Activated gamma-delta T cell (primary cell): ENCODE data around the gene CNKSR2.
"Not testable (repeated sequence)": the region's sequence is repeated elsewhere in the genome, so short reads cannot be mapped to it uniquely, and the experiment has no call there.

Experiments used
- DNase-seq: peaks from one replicate; lab custom pipeline; 2025; lab: John Stamatoyannopoulos, UW

CNKSR2 gene

DNA sequence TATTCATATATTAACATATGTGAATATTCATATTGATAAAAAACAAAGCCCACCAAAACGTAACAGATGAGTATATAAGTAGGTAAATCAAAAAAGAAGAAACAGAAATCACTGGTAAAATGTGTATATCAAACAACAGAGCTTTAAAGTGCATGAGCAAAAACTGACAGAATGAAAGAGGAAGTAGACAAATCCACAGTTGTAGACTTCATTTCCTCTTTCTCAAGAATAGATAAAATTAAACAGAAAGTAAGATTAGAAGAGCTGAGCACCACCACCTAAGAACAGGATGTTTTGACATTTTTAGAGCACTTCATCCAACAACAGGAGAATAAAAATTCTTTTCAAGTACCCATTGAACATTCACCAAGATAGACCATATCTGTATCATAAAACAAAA is 64.6 kb downstream of the CNKSR2 start:
- DNase-seq: no peak

DNA sequence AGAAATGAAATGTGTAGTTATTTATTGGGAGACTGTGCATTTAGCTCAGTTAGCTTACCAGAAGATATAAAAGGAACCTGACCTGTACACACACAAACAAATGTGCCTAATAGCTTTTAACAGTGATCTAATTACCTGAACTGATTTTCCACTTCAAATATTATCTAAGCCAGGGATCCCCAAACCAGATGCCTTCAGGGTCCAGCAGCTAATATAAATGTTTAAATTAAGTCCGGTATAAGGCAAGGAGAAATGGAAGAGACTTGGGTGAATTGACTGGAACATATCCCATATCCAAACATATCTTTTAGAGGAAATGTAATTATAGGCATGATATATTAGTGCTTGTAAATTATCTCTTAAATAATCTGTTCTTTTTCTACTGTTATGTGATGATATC is 66.7 kb downstream of the CNKSR2 start:
- DNase-seq: no peak

DNA sequence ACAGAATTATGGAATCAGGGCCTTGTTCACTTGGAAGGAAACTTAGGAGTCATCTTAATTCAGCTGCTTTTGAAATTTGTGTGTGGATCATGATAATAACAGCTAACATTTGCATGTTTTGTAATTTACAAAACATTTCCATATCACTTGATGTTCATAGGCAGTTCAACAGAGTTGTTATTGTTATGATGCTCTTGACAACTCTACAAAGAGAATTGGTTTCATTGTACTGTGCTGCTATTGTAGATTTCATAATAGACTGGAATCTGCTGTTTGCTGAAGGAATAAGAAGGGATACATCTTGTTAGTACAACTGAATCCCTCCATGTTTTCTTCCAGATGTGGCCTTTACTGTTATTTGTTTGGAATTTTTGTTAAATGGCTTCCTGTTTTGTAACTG is 83.5 kb downstream of the CNKSR2 start:
- DNase-seq: no peak

DNA sequence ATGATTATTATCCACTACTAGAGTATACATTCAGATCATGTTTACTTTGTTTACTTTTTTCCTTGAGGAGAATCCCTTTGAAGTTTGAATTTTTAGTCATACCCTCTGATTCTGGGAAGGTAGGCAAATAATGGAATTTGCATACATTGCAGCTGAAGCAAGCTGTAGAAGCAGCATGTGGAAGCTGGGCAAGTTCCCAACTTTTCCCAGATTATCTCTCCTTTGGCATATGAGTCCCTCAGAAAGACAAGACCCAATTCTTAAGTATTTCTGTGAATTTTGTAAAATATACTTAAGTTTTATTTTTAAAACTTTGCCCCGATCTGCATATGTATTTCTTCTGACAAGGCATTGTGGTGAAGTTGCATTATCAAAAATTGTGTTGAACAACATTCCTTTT is 94.9 kb downstream of the CNKSR2 start:
- no peak for DNase-seq

DNA sequence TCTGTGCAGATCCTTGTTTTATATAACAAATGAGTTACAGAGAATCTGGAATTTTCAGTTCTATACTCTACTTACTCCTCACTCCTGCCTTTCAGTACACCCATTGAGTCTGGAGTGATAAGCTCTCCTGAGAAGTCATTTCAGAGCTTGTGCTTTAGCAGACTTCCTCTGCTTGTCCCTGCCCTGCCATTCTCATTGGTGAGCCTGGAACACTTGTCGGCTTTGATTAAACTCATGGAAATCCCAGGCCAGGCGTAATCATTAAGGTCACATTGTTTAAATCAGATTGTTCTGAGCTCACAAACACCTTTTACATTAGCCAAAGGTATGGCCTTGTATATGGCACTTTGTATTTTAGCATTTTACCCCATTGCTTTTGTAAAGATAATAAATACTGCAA is 102.7 kb downstream of the CNKSR2 start:
- DNase-seq: no peak

DNA sequence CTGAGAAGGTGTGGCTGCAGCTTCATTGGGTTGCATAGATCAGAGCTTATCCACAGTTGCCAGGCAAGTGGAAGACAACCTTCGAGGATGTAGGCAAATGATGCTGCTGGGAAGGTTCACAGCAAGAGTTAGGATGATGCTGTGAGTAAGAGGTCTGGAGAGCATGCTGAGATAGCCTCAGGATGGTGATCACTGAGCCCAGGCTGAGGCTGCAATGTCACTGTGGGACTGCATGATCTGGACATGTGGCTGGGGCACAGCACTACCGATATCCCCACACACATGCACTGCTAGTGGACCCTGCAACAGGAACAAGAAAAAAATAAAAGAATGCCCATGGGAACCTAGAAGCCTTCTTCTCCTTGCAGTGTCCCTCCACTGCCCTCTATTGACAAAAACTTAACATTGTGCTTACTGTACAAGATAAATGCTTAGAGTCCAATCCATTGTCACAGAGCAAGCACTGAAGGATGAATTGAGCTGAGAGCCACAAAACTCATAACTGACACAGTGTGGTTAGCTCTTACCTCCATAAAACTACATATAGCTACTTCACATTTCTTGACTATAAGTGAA is 105.6 kb downstream of the CNKSR2 start:
- no peak for DNase-seq

DNA sequence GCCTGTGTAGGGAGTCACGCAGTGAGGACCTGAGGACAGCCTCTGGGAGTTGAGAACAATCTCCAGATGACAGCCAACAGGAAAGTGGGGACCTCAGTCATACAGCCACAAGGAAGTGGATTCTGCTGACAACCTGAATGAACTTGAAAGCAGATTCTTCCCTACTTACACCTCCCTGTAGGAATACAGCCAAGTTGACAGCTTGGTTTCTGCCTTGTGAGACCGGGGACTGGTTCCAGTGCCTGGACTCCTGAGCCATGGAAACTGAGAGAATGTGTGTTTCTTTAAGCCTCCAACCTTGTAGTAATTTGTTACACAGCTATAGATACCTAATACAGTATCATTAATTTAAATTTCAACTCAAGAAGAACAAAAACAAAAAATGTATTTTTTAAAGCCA is 107.5 kb downstream of the CNKSR2 start:
- no peak for DNase-seq

DNA sequence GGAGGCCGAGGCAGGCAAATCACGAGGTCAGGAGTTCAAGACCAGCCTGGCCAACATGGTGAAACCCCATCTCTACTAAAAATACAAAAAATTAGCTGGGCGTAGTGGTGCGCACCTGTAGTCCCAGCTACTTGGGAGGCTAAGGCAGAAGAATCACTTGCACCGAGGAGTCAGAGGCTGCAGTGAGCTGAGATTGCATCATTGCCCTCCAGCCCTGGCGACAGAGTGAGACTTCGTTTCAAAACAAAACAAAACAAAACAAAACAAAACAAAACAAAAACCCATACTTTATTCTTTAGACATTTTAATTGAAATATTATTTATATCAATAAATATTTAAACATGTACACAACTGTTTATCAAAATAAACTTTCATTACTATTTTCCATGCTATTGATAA is 109.8 kb downstream of the CNKSR2 start:
- not testable (repeated sequence) for DNase-seq

DNA sequence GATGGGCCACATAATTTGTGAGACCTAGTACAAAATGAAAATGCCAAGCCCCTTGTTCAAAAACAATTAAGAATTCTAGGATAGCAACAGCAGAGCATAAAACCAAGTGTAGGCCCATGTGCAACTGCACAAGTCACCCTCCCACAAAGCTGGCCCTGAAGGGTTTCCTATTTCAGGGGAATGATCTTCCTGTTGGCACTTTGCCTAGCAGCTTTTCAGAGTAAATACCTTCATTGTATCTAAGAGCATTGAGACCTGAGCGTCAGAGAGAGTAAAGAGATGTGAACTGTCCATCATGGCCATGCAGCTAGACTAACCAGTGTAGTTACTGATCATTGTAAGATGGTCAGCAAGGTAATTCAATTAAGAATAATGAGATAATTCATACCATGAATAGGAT is 113.6 kb downstream of the CNKSR2 start:
- DNase-seq: no peak

DNA sequence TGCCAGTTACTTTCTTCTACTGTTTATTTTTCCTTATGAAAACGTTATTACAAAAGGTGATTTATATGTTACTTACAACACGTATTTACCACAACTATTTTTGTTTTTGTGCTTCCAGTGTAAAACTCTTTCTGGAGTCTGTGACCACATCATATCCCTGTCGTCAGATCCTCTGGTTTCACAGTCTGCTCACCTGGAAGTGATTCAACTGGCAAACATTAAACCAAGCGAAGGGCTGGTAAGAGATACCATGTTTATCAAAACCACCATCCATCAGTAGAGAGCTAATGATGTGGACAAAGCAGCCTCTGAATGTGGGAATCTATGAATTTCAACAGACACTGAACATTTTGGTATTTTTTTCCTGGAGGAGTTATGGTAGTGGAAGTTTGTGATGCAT is 116.1 kb downstream of the CNKSR2 start:
- DNase-seq: no peak

DNA sequence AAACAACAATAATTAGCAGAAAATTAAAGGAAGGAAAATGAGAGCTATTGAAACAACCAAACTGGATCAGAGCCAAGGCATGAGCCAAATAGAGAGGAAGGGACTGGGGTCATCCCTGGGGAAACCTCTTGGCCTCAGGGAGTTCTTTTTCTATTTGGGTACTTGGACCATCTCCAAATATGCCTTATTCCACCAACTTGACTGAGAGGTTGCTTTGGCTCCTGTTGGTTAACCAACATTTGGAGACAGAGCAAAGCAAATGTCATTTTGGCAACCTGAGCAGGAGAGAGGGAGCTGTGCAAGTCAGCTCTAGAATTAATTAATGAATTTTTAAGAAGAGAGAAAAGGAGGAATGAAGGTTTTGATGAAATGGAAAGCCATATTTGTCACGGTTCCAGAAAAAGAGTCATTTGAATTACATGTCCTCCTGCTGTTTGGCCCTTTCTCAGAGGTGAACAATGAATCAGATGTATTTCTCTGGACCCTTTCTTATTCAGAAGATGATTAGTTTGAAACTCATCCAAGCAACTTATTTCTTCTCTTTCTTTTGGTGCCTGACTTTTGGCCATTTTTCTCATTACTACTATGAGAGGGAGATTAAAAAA is 119.1 kb downstream of the CNKSR2 start:
- DNase-seq: no peak

DNA sequence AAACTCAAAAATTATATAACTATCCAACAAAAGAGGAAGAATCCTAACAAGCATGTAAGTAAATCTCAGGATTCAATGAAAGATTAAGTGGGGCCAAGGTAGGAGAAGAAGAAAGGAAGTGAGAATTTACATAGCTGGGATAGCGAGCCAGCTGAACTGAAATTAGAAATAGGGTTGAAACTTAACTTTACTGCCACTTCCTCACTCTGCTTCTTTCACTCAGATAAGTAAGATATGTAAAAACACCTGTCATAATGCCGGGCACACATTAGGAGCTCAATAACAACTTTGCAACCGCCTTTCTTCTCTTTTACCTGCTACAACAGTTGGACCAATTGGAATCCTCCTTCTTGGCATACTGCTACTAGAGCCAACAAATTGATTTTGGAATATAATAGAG is 129.4 kb downstream of the CNKSR2 start:
- DNase-seq: no peak

DNA sequence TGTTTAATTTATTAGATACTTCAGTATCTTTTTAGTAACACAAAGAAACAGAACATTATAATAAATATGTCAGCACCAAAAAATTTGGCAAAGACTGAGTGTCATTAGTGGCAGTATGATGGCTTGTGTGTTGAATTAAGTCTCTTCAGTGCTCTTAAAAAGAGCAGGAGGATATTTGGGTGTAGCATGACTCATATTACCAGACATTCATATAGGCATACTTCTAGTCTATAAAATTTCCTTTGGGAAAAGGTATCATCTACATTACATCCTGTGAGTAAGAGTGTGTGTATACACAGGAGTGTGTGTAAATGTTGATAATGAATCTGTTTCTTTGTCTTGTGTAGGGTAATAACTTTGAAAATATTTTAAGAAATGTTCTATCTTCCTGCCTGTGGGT is 135.7 kb downstream of the CNKSR2 start:
- DNase-seq: no peak

DNA sequence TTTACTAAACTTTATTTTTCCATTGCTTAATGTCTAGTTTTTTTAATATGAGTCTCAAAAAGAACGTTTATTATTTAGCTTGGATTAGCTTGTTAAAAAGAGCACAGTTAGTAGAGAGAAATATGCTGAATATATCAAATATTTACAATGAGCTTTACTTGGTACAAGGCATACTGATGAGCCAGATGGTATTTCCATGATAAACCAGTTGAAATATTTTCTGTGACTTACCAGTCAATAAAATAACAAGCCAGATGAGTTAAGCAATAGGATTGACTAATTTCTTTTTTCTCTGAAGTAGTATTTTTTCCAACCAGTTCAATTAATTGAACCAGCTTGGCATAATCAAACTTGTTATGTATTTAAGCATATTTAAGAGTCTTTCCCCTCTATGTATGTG is 149.8 kb downstream of the CNKSR2 start:
- no peak for DNase-seq

DNA sequence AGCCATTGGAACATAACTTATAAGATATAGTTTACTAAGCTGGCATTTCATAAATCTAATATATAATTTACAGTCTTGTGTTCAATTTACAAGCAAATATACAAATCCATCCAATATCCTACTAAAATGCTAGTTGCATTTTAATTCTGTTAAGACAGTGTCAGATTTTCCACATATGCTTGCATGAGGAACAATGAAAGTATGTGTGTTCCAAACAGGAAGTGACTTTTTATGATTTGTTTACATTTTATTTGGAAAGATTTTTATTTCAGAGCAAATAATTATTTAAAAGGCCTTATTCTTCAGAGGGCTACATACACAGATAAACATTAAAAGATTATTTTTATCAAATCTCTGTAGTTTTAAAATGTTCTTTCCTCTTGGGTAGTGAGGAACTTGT is 153.9 kb downstream of the CNKSR2 start:
- no peak for DNase-seq

DNA sequence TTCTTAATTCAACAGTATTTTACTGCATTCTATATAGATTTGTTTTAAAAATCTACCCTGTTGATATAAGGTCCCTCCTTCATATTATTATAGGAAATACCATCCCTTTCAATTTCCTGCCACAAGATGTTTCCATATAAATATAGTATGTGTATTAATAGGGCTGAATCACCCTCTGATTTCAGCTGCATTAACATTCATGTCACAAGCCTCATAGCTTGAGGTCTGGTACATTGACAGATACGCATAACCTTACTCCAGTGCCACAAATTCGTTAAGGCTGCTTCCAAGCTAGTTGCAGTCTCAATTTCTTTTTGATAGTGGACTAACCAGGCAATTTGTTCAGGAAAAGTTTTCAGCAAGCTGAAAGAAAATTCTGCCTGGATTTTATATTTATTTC is 155.6 kb downstream of the CNKSR2 start:
- DNase-seq: no peak

DNA sequence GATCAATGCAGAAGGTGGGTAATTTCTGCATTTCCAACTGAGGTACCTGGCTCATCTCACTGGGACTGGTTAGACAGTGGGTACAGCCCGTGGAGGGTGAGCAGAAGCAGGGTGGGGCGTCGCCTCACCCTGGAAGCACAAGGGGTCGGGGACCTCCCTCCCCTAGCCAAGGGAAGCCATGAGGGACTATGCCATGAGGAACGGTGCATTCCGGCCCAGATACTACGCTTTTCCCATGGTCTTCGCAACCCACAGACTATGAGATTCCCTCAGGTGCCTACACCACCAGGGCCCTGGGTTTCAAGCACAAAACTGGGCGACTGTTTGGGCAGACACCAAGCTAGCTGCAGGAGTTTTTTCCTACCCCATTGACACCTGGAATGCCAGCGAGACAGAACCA is 170.4 kb downstream of the CNKSR2 start:
- DNase-seq: not testable (repeated sequence)

DNA sequence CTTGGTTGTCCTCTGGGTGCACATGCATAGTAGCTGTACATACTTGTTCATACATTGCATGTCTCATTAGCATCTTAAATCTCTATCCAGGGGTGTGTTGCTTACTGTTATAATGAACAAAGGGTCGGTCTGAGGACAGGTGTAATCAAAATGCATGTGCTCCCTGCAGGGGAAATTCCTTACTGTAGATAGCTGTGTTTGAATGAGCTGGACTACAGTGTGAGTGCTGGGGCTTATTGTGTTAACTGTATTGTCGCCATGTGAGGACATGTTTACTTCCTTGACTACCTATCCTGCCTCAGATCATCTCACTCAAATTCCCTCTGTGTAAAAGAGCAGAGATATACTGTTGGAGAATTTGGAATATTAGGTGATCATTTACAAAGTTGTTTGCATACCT is 185.2 kb downstream of the CNKSR2 start:
- DNase-seq: no peak

DNA sequence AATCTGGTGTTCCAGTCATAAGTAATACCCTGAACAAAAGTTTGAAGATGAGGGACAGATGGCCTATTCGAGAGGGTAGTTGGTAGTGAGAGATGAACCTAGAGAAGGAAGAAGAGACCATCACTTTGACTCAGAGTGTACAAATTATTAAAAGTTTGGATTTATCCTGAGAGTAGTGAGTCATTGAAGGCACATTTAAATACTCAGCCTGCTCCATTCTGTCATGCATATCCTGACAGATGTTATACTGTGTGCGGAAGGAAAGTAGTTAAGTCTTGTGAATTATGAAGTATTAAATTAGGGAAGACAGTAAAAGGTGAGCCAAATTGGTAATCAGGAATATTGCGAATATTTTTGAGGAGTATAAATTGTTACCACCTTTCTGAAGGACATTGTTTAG is 190.8 kb downstream of the CNKSR2 start:
- DNase-seq: no peak

DNA sequence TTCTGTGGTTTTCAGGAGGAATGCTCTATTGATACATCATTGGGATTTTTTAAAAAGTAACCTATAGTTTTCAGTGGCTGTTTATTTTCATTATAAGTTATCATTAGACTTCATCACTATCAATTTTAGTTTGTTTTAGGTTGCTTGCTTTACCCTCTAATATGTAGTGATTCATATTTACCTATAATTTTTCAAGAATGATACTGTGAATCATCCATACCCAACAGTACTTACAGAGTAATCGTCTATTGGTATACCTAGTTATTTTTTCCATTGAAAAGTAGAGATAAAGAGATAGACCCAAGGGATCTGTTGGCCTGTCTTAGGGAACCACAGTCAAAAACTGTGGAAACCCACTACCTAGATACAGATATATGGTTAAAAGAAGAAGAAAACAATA is 200.6 kb downstream of the CNKSR2 start:
- DNase-seq: no peak

DNA sequence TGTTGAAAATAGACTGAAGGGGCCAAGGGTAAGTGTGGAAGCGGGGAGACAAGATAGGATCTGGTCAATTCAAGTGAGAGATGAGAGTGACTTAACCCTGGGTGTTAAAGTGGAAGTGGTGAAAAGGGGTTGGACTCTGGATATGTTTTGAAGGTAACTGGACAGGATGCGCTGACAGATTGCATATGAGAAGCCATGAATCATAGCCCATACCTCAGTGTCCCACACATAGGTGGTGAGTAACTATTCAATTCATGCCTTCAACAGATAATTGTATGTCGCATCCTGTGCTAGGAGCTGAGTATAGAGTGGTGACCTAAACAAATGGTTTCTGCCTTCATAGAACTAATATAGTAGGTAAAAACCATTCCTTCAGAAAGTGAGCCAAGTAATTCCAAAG is 207.3 kb downstream of the CNKSR2 start:
- DNase-seq: no peak

DNA sequence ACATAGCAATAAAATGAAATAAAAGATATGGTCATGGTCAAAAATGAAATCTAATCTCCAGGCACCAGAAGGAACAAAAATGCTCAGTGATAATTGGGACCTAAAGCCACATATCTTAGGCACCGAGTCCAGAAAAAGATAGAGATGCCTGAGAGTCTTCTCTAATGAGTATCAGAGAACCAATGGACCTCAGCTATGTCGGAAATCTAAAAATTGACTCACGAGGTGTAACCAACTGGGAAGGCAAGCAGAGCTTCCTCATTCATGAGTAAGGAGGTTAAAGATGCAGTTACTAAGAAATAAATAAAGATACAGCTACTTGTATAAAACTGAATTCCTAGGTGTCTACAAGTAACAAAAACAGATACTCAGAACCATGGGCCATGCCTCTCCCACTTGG is 211.8 kb downstream of the CNKSR2 start:
- DNase-seq: no peak

DNA sequence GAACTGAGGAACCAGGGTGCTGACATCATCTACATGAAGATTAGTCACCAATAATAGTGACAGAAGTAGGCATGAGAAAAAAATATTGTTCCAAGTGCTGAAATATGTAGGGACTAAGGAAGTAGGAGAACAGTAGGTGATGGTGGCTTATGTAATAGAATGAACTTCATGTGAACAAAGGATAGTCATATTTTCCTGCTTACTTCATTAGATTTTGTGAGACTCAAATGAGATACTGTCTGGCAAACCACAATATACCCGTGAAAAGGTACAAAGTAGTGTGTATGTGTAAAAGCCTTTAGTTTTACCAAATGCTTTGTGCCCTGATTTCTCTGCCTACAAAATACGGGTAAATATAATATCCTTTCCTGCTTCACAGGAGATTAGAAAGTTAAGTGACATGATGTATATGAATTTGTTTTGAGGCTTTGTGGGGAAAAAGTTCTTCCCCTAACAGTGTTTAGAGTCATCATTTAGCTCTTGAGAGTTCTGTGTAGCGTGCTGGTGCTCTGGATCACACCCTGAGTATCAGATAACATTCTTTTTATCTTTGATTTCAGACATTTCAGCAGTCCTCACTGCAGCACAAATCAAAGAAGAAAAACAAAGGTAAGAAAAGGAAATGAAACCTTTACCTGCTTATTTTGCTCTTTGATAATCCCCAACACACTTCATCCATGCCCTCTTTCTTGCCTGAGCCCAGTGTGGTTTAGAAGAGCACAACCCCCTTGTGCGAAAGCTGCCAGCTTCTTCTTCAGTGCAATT is 216.0 kb downstream of the CNKSR2 start:
- DNase-seq: no peak

DNA sequence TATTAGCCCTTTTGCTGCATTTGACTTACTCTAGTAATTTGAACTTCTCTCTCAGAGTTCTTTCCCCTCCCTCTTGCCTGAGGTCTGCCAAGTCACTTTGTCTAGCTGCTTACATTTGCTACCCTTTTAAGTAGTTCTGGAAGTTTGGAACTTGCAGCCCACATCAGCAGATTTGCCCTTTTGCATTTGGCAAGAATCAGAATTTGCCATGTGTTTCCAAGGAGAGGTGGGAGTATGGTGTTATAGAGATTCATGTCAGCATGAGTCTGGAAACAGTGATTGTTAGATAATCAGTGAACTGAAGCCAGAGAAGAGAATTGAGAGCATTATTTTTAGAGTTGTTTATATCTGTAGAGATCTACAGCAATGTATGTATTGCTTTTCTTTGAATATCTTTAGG is 231.8 kb downstream of the CNKSR2 start:
- DNase-seq: no peak
